Chondrocyte (in vitro differentiated cells): ENCODE results near the gene ZNF74. TPM values are rescaled to one million over a fixed set of nuclear protein-coding genes. Genes with fewer than 3 reads are reported as not detected.

Experiments used
- DNase-seq: peaks from one replicate; pipeline ENCODE4 v3.0.0; 2021; ENCODE audit warnings: mixed read lengths, low spot score
- H3K27ac Mint-ChIP-seq: one replicate; pipeline ENCODE4 v1.8.0; 2021; ENCODE audit warnings: mild to moderate bottlenecking, moderate library complexity, mixed read lengths; ENCODE audit not compliant: unreplicated experiment
- H3K27me3 Mint-ChIP-seq: 2 replicates; pipeline ENCODE4 v1.8.0; 2021; ENCODE audit warnings: low read depth, mixed read lengths
- H3K36me3 Mint-ChIP-seq: 2 replicates; pipeline ENCODE4 v1.8.0; 2021; ENCODE audit warnings: low read depth, mixed read lengths
- H3K4me1 Mint-ChIP-seq: 2 replicates; pipeline ENCODE4 v1.8.0; 2021; ENCODE audit warnings: low read depth, mild to moderate bottlenecking, mixed read lengths
- H3K4me3 Mint-ChIP-seq: one replicate; pipeline ENCODE4 v1.8.0; 2021; ENCODE audit warnings: mild to moderate bottlenecking, moderate library complexity, mixed read lengths; ENCODE audit not compliant: unreplicated experiment
- H3K9me3 Mint-ChIP-seq: 2 replicates; pipeline ENCODE4 v1.8.0; 2021; ENCODE audit warnings: low read depth, mixed read lengths
- CTCF ChIP-seq: fragments of 200-600 bp; sonication (generic); IDR thresholded peaks from 2 replicates; pipeline ENCODE4 v1.5.0; 2021; ENCODE audit warnings: antibody characterized with exemption, mild to moderate bottlenecking, moderate library complexity
- total RNA-seq: library from RNA; stranded (reverse); gene quantifications from 3 replicates; pipeline ENCODE4 v1.2.1, GENCODE V29; 2021

ZNF74 gene
- total RNA-seq, 1 donor from 2014 or later = 15.7 TPM

- Mint-ChIP-seq H3K4me3 (peak overlapping the region; percentile 84), H3K36me3 (peaks cover 4% of the 10 kb centered on the region), H3K27me3 (no peaks in the 10 kb centered on the region), H3K27ac (peak overlapping the region; percentile 92), H3K4me1 (peaks cover 44% of the 10 kb centered on the region), H3K9me3 (no peaks in the 10 kb centered on the region)
- no peak for TF ChIP-seq CTCF
- no peak for DNase-seq
Observed at GRCh38 chr22:20438427-20438677, 44.4 kb downstream of the ZNF74 start.

GRCh38 chr22:20438678-20439492 is 44.9 kb downstream of the ZNF74 start:
- peaks cover 44% of the 10 kb centered on the region for H3K4me1 Mint-ChIP-seq
- no peaks in the 10 kb centered on the region for H3K9me3 Mint-ChIP-seq
- no peaks in the 10 kb centered on the region for H3K27me3 Mint-ChIP-seq
- TF ChIP-seq CTCF = peak; percentile 66
- DNase-seq = peak; percentile 89
- H3K4me3 Mint-ChIP-seq = peak overlapping the region; percentile 84
- H3K27ac Mint-ChIP-seq = peak overlapping the region; percentile 92
- H3K36me3 Mint-ChIP-seq = peaks cover 4% of the 10 kb centered on the region

- Mint-ChIP-seq H3K27ac (peak overlapping the region; percentile 37), H3K4me1 (peaks cover 39% of the 10 kb centered on the region), H3K36me3 (peaks cover 8% of the 10 kb centered on the region), H3K9me3 (no peaks in the 10 kb centered on the region), H3K4me3 (peak overlapping the region; percentile 84), H3K27me3 (no peaks in the 10 kb centered on the region)
- peak; percentile 46 for TF ChIP-seq CTCF
- DNase-seq = no peak
Observed at GRCh38 chr22:20439556-20439927, 45.6 kb downstream of the ZNF74 start.

GRCh38 chr22:20439928-20440575 is 46.1 kb downstream of the ZNF74 start:
- Mint-ChIP-seq H3K4me1 (peaks cover 34% of the 10 kb centered on the region), H3K36me3 (peaks cover 10% of the 10 kb centered on the region), H3K27ac (no peak overlapping the region), H3K9me3 (no peaks in the 10 kb centered on the region), H3K4me3 (no peak overlapping the region), H3K27me3 (no peaks in the 10 kb centered on the region)
- DNase-seq = peak; percentile 77
- no peak for TF ChIP-seq CTCF

- Mint-ChIP-seq H3K27me3 (no peaks in the 10 kb centered on the region), H3K9me3 (no peaks in the 10 kb centered on the region), H3K36me3 (peaks cover 11% of the 10 kb centered on the region), H3K4me3 (no peak overlapping the region), H3K27ac (no peak overlapping the region), H3K4me1 (peaks cover 25% of the 10 kb centered on the region)
- TF ChIP-seq CTCF = no peak
- DNase-seq = peak; percentile 61
Observed at GRCh38 chr22:20440637-20441591, 47.0 kb downstream of the ZNF74 start.
